ENCODE measurements around the gene STX1B.
"Not testable (repeated sequence)": the region's sequence is repeated elsewhere in the genome, so short reads cannot be mapped to it uniquely, and the experiment has no call there.

Gene STX1B

DNA sequence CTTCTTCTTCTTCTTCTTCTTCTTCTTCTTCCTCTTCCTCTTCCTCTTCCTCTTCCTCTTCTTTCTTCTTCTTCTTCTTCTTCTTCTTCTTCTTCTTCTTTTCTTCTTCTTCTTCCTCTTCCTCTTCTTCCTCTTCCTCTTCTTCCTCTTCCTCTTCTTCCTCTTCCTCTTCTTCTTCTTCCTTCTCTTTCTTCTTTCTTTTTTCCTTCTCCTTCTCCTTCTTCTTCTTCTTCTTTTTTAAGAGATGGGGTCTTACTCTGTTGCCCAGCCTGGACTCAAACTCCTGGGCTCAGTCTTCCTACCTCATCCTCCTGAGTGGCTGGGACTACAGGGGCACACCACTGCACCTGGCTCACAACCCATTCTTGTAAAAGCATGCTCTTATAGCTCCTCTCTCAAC, 2.9 kb upstream of the STX1B start:
- not testable (repeated sequence) for DNase-seq (ENCODE audit: low read depth)

DNA sequence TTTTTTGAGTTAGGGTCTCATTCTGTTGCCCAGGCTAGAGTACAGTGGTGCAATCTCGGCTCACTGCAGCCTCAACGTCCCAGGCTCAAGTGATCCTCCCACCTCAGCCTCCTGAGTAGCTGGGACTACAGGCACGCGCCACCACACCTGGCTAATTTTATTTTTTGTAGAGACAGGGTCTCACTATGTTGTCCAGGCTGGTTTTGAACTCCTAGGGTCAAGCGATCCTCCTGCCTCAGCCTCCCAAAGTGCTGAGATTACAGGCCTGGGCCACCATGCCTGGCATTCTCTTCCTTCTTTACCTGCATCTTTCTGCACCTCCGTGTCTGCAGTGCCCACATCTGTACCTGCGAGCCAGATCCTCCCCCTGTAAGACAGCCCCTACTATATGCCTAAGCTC, 1.4 kb upstream of the STX1B start:
- not testable (repeated sequence) for DNase-seq (ENCODE audit: low read depth)

DNA sequence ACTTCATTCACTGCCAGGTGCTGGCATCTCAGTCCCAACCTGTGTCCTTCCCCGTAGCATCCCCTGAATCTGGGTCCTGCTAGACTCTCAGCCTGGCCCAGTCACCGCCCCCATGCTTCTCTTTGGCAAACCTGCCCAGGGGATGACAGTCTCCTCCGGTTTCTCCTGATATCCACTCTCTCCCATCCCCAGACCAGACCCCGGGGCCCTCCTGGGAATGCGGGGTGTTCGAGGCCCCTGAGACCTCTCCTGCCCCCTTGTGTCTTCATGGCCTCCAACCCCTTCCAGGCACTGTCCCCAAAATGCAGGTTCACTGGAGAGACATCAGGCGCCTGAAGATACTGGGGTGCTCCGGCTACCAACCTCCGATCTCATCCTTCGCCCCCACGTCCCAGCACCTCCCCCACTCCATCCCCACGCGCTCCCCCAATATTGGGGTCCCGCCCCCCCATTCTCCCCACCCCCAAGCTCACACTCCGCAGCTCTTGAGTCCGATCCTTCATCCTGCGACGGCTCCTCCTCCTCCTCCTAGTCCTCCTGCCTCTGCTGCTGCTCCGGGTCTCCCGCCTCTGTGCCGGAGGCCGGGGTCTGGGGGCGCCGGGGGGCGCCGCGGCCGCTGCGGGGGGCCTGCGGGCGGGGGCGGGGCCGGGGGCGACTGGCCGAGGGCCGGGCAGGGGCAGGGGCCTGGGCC, 399 bp downstream of the STX1B start:
- DNase-seq (ENCODE audit: low read depth), result no peak

DNA sequence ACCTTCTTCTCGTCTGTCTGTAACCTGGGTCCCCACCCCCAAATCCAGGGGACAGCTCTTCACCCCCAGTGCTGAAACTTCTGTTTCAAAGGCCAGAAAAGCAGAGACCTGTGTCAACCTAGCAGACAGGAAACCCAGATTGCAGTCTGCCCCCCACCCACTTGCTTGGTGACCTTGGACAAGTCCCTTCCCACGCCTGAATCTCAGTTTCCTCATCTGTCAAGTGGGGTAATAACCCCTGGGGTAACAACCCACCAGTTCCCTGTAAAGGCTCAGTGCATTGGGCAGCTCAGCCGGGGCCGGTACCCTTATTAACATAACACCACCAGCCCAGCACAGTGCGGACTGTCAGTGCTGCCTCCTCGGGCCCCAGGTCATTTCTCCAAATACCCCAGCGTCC, 1.3 kb downstream of the STX1B start:
- no peak for DNase-seq (ENCODE audit: low read depth)

DNA sequence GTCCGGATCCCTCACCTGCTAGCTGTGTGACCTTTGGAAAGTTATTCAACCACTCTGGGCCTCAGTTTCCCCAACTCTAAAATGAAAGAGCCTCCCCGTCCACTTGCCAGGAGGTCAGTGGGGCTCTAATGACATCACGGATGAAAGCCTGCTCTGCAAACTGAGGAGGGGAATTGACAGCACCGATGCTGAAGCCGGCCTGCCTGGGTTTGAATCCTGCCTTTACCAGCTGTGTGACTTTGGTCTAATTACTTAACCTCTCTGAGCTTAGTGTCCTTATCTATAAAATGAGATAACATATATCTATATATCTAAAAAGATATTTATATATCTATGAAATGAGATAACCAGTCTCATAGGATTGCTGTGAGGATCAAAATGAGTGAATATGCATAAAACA, 1.9 kb downstream of the STX1B start:
- DNase-seq (ENCODE audit: low read depth), result no peak

DNA sequence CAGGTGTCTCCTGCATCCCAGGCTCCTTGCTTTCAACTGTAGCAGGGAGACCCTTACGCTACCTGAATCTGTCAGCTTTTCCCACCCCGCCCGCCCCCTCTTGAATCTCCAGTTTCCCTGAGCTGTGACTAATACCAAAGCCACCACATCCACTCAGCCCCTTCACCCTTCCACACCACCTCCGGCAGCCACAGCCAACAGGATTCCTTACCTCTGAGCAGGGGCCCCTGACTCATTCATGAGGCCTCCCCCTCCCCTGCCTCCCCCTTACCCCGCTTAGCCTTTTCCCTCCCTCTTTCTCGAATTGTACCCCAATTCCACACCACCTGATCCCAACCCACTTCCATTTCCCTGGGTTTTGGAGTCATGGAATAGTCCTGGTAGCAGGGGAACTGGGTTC, 2.3 kb downstream of the STX1B start:
- DNase-seq (ENCODE audit: low read depth), result no peak

DNA sequence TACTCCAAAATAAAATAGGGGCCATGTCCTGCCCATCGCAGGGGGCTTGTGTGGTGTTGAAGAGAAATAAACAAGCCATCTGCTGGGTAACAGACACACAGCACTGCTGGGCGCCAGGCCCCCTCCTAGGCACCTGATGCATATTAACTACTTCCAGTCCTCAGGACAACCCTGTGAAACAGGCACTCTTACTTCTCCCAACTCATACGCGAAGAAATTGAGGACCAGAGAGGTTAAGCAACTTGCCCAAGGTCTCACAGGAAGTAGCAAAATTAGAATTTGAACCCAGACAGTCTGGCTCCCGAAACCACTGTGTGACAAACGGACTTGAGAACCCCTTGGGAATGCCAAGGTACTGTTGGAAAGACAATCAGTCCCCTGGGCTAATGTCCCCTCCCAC, 2.8 kb downstream of the STX1B start:
- no peak for DNase-seq (ENCODE audit: low read depth)

DNA sequence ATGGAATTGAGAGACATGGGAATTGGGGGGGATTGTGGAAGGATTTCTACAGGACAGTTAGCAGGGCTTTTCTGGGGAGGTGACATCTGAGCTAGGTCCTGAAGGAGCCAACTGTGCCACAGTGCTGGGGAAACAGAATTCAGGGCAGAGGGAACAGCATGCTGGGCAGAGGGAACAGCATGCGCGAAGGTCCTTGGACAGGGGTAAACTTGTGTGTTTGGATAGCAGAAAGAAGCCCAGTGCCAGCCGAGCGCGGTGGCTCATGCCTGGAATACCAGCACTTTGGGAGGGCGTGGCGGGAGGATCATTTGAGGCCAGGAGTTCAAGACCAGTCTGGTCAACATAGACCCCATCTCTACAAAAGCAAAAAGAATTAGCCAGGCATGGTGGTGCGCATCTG, 3.8 kb downstream of the STX1B start:
- DNase-seq (ENCODE audit: low read depth), result no peak

DNA sequence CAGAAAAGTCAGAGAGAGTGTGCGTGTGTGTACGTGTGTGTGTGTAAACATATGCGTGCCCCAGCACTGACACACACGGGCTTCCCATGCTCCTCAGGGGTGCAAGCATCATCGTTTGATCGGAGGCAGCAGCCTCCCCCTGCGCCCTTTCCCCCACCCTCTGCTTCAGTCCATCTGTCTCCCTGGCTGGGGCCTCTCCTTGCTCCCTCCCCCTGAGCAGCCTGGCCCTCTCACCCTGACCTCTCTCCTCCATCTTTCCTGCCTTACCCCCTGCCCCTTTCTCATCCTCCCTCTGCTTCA, 4.4 kb downstream of the STX1B start:
- no peak for DNase-seq (ENCODE audit: low read depth)

DNA sequence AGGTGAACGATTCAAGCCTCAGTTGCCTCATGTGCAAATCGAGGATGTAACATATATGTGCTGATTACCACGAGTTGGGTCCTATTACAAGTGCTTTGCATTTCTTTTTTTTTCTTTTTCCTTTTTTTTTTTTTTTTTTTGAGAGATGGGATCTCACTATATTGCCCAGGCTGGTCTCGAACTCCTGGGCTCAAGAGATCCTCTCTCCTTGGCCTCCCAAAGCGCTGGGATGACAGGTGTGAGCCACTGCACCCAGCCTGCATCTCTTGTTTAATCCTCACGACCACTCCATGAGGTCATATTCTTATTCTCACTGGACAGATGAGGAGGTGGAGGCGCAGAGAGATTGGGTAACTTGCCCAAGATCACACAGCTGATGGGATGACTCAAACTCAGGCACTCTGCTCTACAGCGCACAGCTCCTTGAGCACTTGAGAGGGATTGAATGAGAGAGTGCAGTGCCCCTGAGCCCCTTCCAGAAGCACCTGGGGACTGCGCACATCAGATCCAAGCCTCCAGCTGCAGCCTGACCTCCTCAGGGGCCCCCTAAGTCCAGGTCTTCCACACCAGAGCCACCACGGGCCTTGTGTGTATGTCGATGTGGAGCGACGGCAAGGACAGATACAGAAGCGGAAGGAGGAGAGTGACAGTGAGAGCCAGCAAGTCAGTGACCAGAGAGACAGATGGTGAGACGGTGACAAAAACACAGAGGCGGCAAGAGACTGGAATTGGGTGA, 4.9 kb downstream of the STX1B start:
- DNase-seq (ENCODE audit: low read depth), result no peak

DNA sequence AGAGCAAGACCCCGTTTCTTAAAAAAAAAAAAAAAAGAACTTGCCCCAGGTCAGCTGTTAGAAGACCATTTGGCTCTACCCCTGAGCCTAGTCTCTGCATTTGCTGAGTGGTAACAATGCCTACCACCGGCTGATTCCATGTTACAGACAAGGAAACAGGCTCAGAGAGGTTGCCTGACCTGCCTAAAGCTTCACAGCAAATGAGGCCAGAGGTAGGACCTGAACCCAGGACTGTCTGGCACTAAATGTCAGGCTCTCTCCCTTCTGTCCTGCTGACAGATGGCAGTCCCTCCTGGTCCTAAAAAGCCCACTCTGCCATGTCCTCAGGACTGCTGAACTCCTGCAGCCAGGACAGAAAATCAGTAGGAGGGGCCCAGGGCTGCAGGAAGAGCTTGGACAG, 5.8 kb downstream of the STX1B start:
- no peak for DNase-seq (ENCODE audit: low read depth)

DNA sequence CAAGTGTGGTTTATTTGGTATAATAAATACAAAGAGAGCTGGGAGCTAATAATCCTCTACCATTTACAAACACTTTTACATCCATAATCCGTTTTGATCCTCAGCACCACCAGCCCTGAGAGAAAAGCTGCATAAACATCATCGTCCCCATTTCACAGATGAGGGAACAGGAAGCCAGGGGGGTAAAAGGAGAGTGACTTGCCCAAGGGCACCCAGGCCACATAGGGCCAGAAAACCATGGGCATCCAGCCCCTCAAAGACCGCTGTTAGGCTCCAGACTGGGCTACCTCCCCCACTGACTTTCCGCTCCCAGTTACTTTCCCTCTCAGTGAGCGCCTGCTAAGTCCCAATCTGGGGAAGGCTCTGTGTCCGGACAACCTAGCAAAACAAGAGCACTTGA, 6.7 kb downstream of the STX1B start:
- DNase-seq (ENCODE audit: low read depth), result no peak

DNA sequence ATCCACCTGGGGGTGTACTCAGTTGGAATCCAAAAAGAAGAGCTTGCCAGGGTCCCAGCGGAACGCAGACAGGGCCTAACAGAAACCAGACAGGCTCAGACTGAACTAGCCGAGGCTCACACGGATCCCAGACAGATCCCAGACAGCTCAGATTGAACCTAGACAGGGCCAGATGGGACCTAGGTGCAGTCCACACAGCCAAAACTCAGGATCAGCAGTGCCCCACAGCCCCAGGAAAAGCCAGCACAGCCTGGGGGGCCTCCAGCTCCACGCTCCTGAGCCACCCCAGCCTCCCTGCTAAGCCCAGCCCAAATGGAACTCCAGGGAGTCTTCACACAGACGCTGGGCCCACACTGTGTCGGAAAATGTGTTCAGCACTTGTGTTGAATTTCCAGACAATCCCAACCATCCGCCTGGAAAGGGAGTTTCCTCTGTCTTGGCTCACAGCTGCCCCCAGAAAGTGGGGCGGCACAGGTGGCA, 7.5 kb downstream of the STX1B start:
- DNase-seq (ENCODE audit: low read depth), result no peak

DNA sequence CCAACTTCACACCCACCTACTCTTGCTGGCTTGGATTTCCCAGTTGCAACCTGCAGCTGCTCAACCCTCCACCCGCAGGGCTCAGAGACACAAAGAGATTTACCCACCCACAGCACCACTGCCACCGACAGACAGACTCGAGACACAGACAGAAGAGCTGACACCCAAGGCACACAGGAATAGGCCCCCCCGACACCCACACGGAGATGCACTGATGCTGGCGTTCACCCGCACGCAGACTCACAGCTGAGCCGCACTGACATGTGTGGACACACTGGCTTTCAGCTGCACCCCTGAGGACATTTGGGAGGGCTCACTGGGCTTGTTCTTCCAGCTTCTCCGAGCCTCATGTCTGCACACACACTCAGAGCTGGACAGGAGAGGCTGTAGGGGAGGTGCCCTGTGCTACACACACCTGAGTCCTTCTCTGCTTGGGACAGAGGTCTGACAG, 8.2 kb downstream of the STX1B start:
- no peak for DNase-seq (ENCODE audit: low read depth)

DNA sequence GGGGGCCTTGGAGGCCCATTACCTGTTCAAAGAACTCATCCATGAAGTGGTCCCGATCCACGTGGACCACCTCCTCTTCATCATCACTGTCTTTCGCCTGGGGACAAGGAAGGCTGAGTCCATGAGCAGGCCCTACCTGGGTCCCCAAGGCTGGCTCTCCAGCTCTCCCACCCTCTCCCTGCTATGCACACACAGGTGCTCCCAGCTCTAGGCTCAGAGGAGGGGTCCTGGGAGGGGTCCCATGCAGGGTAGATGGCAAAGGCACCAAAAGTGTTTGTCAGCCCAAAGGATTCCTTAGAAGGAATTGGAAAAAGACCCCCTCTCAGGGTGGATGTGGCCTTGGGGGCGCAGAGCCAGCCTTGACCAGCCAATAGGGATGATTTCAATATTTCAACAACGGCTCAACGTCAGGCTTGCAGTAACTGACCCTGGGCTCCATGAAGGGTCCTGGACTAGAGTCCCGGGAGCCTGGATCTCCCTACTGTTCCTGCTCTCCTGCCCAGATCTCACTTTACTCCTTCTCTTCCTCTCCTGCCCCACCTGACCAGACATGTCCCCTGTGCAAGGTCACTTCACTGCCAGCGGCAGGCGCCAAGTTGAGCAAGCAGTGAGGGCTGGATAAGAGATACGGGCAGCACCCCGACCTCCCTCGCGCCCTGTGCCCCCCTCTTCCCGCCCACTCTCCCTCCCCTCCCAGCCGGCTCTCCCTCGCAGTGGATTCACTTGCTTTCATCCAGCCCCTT, 8.8 kb downstream of the STX1B start:
- no peak for DNase-seq (ENCODE audit: low read depth)

DNA sequence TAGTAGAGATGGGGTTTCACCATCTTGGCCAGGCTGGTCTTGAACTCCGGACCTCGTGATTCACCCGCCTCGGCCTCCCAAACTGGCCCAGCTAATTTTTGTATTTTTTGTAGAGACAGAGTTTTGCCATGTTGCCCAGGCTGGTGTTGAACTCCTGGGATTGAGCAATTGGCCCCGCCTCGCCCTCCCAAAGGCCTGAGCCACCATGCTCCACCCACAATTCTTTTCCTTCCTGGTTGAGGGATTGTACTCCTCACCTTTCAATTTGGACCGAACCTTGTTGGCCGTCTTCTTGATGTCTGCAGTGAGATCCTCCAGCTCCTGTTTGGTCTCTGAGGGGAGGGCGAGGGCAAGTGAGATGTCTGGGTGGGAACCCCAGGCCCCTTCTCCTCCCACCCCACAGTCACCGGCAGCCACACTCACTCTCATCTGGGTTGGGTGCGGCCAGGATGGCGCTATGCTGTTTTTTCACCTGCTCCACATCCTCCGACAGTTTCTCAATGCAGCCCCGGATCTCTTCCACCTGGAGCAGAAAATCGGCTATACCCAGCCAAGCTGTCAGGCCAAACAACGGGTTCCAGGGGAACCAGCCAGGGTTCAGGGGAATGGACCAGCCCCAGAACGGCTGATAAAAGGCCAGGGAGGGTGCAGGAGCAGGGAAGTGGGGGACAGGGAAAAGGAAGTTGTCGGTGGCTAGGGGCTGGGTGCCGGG, 9.6 kb downstream of the STX1B start:
- DNase-seq (ENCODE audit: low read depth), result no peak

DNA sequence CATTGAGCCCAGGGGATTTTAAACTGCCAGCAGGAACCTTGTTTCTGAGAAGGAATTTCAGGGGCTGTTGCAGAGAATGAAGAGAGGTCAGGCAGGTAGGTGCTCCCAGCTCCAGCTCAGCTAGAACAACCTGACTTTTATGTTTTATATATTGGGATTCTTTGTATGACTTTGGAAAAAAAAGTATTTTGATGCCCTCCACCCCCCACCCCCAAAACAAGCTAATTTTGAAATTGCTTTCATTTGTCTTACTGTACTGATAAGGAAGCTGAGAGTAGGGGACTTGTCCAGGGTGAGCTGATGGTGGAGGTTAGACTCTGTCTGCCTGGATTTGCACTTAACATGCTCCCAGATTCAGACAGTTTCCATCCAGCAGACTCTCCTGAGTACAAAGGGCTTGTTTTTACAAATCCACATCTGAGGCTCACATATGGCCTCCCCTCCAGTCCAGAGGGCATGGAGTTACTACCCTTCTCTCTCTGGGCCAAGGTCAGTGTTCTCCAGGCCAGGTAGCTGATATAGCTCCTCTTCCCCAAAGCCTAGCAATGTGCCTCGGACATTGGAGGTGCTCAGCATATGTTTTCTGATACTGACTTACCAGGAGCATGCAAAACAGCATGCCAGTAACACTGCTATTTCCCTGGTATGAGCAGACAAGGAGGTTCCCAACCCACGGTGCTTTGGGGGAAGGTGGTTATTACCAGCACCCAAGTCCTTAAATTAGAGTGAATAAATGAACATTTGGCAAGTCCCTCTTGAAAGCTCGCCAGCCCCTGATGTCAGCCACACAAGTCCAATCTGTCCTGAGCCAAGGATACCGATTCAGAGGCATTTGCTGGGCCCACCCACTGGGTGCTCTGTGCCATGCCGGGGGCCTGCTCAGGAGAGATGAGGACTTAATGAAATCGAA, 11.3 kb downstream of the STX1B start:
- DNase-seq (ENCODE audit: low read depth), result no peak

DNA sequence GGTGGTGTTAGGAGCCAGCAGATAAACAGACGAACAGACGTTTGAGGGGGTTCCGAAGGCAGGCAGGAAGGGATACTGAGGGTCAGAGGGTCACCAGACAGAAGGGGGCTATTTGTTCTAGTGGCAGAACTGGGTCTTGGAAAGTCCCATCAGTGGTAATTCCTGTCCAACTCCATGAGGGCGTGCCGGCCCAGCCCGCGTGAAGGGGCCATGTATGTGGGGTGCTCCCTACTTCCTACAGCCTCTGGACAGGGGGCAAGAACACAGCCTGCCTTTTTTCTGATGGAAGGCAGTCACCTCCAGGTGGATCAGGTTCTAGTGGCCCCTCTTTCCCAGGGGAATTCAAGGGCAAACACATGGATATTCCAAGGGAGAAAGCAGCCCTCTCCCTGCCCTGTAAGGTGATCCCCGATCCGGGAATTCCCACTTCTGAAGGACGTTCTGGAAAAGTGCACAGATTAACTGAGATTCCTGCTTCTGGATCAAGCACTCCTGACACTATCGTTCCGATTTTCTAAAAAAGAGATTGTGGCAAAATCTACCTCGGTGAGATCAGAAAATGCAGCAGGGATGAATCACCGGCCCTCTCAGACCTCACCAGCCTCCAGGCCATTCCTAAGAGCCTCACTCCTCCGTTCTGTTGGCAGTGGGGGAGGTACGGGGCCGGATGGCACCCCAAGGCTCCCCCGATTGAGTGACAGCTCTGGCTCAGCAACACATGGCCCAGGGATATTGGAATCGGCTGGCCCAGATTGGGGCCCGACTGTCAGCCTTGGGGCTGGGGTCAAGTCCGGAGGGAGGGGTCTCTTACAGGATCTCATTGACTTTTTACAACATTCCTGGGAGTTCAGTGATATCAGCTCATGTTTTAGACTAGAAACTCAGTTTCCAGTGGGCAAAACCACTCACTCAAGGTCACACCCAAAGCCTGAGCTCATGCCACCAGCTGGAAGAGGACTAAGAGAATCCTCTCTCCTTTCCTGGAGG, 12.4 kb downstream of the STX1B start:
- peak; percentile 64 for DNase-seq (ENCODE audit: low read depth)

DNA sequence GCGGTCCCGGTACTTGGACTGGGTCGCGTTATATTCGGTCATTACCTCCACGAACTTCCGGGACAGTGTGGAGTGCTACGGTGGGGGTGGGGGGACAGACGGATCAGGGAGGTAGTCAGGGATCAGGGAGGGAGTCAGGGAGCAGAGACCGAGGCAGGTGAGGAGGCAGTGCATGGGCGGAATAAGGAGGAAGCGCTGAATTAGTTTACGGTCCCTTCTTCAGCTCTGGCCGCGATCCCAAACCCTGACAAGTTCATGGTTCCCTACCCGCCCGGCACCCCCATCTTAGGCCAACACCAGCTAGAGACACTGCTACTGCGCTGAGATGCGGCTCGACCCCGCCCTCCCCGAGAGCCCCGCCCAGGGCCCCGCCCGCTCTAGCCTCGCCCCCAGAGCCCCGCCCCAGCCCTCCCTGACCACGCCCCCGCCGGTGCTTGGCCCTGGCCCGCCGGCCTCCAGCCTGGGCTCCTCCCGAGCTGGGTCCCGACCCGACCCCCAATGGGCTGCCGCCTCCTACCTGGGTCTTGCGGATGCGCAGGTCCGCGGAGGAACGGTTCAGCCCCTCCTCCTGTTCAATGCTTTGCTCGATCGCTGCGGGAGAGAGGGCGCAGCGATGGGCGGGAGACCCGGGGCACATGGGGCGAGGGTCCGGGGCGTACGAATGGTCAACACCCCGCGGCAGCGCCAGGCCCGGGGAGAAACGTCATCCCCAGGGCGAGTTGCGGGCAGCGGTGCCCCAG, 13.3 kb downstream of the STX1B start:
- DNase-seq (ENCODE audit: low read depth), result peak; percentile 74

Data from fibroblast of gingiva (primary cell).